Keratinocyte (primary cell): Measurements from ENCODE around the gene DAPK2. TPM values are rescaled to one million over a fixed set of nuclear protein-coding genes. Genes with fewer than 3 reads are reported as not detected.
A peak's percentile ranks its signal among the peaks of the same experiment; 100 is the strongest.

ENCODE experiments used
- DNase-seq: peaks from one replicate; pipeline ENCODE4 v3.0.0-alpha.2; 2011; ENCODE audit warnings: low read depth, missing footprints, low spot score
- FAIRE-seq: peaks from 2 replicates; lab custom pipeline; 2011; peaks lifted over from hg19 to GRCh38; lab: Jason Lieb, UNC
- H2AFZ ChIP-seq: 2 replicates; pipeline ENCODE4 v1.6.0; 2012; ENCODE audit warnings: low read length, control low read depth, inconsistent platforms; ENCODE audit not compliant: control insufficient read depth
- H3K27ac ChIP-seq: 2 replicates; pipeline ENCODE4 v1.5.1; 2011; ENCODE audit warnings: low read length; ENCODE audit not compliant: control insufficient read depth, insufficient read depth
- H3K27me3 ChIP-seq: 3 replicates; pipeline ENCODE4 v1.6.0; 2011; ENCODE audit warnings: low read length; ENCODE audit not compliant: control insufficient read depth, insufficient read depth; ENCODE audit errors: extremely low read depth
- H3K36me3 ChIP-seq, 2 experiments: 2 replicates in 1 of 2; 3 replicates in 1 of 2; pipeline ENCODE4 v1.5.1; 2011; ENCODE audit warnings: low read length in 2 of 2, mild to moderate bottlenecking in 1 of 2; ENCODE audit not compliant: control insufficient read depth in 2 of 2, insufficient read depth in 2 of 2; ENCODE audit errors: extremely low read depth in 1 of 2
- H3K4me1 ChIP-seq: 3 replicates; pipeline ENCODE4 v1.5.1; 2011; ENCODE audit warnings: low read length; ENCODE audit not compliant: control insufficient read depth, insufficient read depth; ENCODE audit errors: extremely low read depth
- H3K4me2 ChIP-seq: 3 replicates; pipeline ENCODE4 v1.6.0; 2011; ENCODE audit warnings: low read depth, low read length; ENCODE audit not compliant: control insufficient read depth, insufficient read depth; ENCODE audit errors: extremely low read depth
- H3K4me3 ChIP-seq, 3 experiments: fragments of 200-600 bp in 1 of 3; sonication (generic) in 1 of 3; 2 replicates in 2 of 3; 3 replicates in 1 of 3; pipeline ENCODE4 v1.5.1; 2011 to 2016; ENCODE audit warnings: low read length in 3 of 3, mild to moderate bottlenecking in 3 of 3, control low read depth in 2 of 3, inconsistent platforms in 1 of 3, low read depth in 1 of 3, mixed read lengths in 1 of 3, mixed run types in 1 of 3, moderate library complexity in 1 of 3; ENCODE audit not compliant: control insufficient read depth in 2 of 3, insufficient read depth in 2 of 3; ENCODE audit errors: extremely low read depth in 1 of 3
- H3K79me2 ChIP-seq: 2 replicates; pipeline ENCODE4 v1.6.0; 2012; ENCODE audit warnings: low read length; ENCODE audit not compliant: control insufficient read depth, insufficient read depth
- H3K9ac ChIP-seq: 3 replicates; pipeline ENCODE4 v1.6.0; 2011; ENCODE audit warnings: low read length; ENCODE audit not compliant: control insufficient read depth, insufficient read depth; ENCODE audit errors: extremely low read depth
- H3K9me1 ChIP-seq: 3 replicates; pipeline ENCODE4 v1.6.0; 2011; ENCODE audit warnings: low read length; ENCODE audit not compliant: control insufficient read depth, insufficient read depth; ENCODE audit errors: extremely low read depth
- H3K9me3 ChIP-seq: 2 replicates; pipeline ENCODE4 v1.5.1; 2012; ENCODE audit warnings: low read depth, low read length; ENCODE audit not compliant: control insufficient read depth
- H4K20me1 ChIP-seq: 3 replicates; pipeline ENCODE4 v1.6.0; 2011; ENCODE audit warnings: low read length; ENCODE audit not compliant: control insufficient read depth, insufficient read depth; ENCODE audit errors: extremely low read depth
- EZH2 ChIP-seq: IDR thresholded peaks from one replicate; pipeline ENCODE4 v1.6.1; 2012; ENCODE audit warnings: inconsistent platforms, mild to moderate bottlenecking, low read length, moderate library complexity
- dilution Hi-C: fragments of 300-500 bp; cut with MboI; formaldehyde crosslinking; loops from one replicate; pipeline ENCODE4 v1.7.0; 2020; ENCODE audit warnings: low sequenced_read_pairs; ENCODE audit not compliant: extremely low pct_ligation_motif_present
- polyA plus RNA-seq, 5 experiments: library from polyadenylated mRNA; depleted of rRNA in 3 of 5; stranded (reverse) in 3 of 5; stranded (forward) in 1 of 5; unstranded in 1 of 5; fragments of >200 nt; gene quantifications; 1 replicate in 1 of 5; 2 replicates in 3 of 5; 3 replicates in 1 of 5; pipeline versions ENCODE4 v1.2.1 to v1.2.3, GENCODE V29; 2011 to 2012; ENCODE audit warnings: missing spikeins in 2 of 5, low read depth in 1 of 5, low replicate concordance in 1 of 5
- TF ChIP-seq, protein P1 (sequence below), 3 experiments: IDR thresholded peaks in 1 of 3; conservative IDR thresholded peaks in 1 of 3; optimal IDR thresholded peaks in 1 of 3; 2 replicates in 2 of 3; 3 replicates in 1 of 3; pipeline versions ENCODE3 to v1.5.1; 2011; ENCODE audit warnings: low read length in 3 of 3, mild to moderate bottlenecking in 3 of 3, moderate library complexity in 2 of 3, control low read depth in 1 of 3, inconsistent platforms in 1 of 3; ENCODE audit not compliant: insufficient read depth in 2 of 3; ENCODE audit errors: extremely low read depth in 1 of 3

Gene DAPK2
- polyA plus RNA-seq, 1 donor (not counting 4 experiments of a cell fraction or from before 2014, with no cell fraction given) = 1.4 TPM

DNA sequence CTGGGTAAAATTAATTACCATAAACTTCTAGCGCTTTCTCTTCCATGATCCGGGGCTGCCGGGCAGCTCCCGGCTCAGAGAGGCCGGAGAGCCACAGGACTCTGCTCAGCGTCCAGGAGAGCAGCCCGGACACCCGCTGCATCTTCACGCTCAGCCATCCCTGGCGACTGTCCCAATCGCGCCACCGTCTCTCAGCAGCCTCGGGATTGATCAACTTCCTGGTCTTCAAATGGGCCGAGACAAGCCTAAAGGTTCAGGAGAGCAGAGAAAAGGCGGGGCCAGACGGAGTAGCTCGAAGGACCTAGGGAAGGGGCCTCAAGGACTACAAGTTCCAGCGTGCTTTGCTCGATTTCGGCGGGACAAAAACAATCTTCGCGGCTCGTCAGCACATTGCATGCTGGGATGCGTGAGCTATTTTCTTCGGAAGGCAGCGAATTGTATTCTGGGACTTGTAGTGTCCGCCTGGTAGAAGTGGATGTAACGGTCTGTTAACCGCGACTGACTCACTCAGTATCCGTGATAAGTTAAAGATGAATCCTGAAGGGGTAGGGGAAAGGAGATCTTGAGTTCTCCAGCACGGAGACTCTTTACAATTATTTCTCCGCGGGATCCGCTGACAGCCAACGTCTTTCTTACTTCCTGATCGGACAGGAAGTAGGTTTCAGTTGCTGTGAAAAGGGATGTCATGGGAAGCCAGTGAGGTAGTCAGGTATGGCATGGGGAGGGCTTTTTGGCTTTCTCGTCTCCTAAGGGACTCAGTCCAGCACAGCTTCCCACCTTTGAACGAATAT lies 47.5 kb upstream of the DAPK2 start, which contains the start of gene CIAO2A:
Gene CIAO2A (minus strand): TSS at position 212 of the 791 bp plus-strand sequence. CDS start 70 bp downstream, at position 142.
- Histone ChIP-seq H3K9me3 (no peaks in the 10 kb centered on the region), H3K36me3 (peaks cover 0 to 3% of the 10 kb centered on the region in 2 experiments), H4K20me1 (no peaks in the 10 kb centered on the region), H3K4me3 (peak within 1 kb of the TSS; percentile 60 to 70 (median 66)), H3K4me1 (peaks cover 38% of the 10 kb centered on the region), H3K9ac (peak within 1 kb of the TSS; percentile 79), H3K4me2 (peak within 1 kb of the TSS; percentile 96), H3K27me3 (no peaks in the 10 kb centered on the region), H3K79me2 (peaks cover 73% of the 10 kb centered on the region), H3K9me1 (no peaks in the 10 kb centered on the region), H2AFZ (peak within 1 kb of the TSS; percentile 74), H3K27ac (peak within 1 kb of the TSS; percentile 87)
- dilution Hi-C loops = no loop called here
- peak; percentile 82 for FAIRE-seq
- TF ChIP-seq EZH2 = no peak
- TF ChIP-seq, protein P1, sequence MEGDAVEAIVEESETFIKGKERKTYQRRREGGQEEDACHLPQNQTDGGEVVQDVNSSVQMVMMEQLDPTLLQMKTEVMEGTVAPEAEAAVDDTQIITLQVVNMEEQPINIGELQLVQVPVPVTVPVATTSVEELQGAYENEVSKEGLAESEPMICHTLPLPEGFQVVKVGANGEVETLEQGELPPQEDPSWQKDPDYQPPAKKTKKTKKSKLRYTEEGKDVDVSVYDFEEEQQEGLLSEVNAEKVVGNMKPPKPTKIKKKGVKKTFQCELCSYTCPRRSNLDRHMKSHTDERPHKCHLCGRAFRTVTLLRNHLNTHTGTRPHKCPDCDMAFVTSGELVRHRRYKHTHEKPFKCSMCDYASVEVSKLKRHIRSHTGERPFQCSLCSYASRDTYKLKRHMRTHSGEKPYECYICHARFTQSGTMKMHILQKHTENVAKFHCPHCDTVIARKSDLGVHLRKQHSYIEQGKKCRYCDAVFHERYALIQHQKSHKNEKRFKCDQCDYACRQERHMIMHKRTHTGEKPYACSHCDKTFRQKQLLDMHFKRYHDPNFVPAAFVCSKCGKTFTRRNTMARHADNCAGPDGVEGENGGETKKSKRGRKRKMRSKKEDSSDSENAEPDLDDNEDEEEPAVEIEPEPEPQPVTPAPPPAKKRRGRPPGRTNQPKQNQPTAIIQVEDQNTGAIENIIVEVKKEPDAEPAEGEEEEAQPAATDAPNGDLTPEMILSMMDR (optimal IDR thresholded peaks at IDR 0.05 in 1 of 3, IDR thresholded peaks at IDR 0.05 in 1 of 3, conservative IDR thresholded peaks at IDR 0.05 in 1 of 3; ENCODE audit: extremely low read depth in 1 of 3, insufficient read depth in 2 of 3, low read length in 3 of 3) = no peak
- DNase-seq = peak; percentile 95

DNA sequence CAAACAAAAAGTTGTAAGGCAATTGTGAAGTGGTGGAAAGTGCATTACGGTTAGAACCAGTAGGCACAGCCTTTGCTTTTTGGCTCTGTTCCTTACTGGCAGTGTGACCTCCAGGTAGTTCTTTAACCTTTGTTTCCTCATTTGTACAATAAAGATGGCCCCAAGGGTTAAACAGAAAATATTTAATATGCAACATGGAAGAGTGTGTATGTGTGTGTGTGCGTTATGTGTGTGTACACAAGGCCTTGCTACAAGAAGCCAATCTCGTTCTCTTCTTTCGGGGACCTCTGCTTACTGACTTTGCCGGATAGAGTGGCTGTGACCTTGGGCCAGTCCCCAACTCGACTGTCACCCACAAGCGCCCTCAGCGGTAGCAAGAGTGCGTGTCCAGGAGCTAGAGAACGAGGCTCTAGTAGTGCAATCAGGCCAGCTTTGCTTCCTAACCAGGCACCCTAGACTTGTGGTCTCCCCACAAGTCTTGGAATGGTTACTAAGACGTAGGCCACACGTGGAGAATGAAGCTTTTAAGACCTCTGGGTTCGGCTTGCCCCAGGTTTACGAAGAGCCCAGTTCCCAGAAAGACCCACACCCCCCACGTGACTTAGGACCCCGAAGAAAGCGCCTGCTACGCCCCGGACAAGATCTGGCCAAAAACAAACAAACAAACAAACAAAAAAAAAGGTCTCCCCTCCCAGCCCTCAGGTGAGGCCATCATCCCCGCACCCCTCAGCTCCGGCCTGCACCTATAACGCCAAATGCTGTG lies 46.8 kb upstream of the DAPK2 start:
- H3K27ac ChIP-seq = peak overlapping the region; percentile 87
- H3K79me2 ChIP-seq = peaks cover 68% of the 10 kb centered on the region
- peak overlapping the region; percentile 79 for H3K9ac ChIP-seq
- no peaks in the 10 kb centered on the region for H4K20me1 ChIP-seq
- FAIRE-seq (no peak), DNase-seq (no peak)
- peak overlapping the region; percentile 60 to 70 (median 66) for H3K4me3 ChIP-seq
- H2AFZ ChIP-seq = peak overlapping the region; percentile 69
- peak overlapping the region; percentile 96 for H3K4me2 ChIP-seq
- H3K36me3 ChIP-seq = peaks cover 2 to 6% of the 10 kb centered on the region in 2 experiments
- H3K27me3 ChIP-seq = no peaks in the 10 kb centered on the region
- H3K9me3 ChIP-seq = no peaks in the 10 kb centered on the region
- no peak for TF ChIP-seq EZH2
- TF ChIP-seq, protein P1 (optimal IDR thresholded peaks at IDR 0.05 in 1 of 3, IDR thresholded peaks at IDR 0.05 in 1 of 3, conservative IDR thresholded peaks at IDR 0.05 in 1 of 3; ENCODE audit: extremely low read depth in 1 of 3, insufficient read depth in 2 of 3, low read length in 3 of 3) = no peak
- peaks cover 35% of the 10 kb centered on the region for H3K4me1 ChIP-seq
- dilution Hi-C loops = no loop called here
- no peaks in the 10 kb centered on the region for H3K9me1 ChIP-seq
